Limb (tissue), 2 donors: ENCODE results near the gene TMEM81.
A peak's percentile ranks its signal among the peaks of the same experiment; 100 is the strongest.

ENCODE experiments used
- DNase-seq, 2 donors: peaks; one replicate each; pipeline ENCODE4 v3.0.0-alpha.2; 2016; ENCODE audit errors: extremely low spot score in 2 of 2

TMEM81 gene, protein sequence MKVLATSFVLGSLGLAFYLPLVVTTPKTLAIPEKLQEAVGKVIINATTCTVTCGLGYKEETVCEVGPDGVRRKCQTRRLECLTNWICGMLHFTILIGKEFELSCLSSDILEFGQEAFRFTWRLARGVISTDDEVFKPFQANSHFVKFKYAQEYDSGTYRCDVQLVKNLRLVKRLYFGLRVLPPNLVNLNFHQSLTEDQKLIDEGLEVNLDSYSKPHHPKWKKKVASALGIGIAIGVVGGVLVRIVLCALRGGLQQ

DNA sequence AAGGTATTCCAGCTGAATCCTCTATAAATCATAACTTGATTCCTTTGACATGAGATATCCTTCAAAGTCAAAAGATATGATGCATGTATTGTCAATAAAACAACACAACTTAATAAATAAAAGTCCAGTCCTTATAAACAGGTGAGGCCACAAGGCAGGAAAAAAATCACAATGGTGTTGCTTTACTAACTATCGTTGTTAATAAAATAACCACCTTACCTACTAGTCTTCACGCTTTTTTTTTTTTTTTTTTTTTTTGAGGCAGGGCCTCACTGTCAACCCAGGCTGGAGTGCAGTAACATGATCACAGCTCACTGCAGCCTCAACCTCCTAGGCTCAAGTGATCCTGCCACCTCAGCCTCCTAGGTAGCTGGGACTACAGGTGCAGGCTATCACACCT is at the start of gene TMEM81:
Gene TMEM81 (minus strand): TSS at position 101 of the 400 bp plus-strand sequence. CDS start 140 bp downstream, outside the sequence.
- DNase-seq: no peak

DNA sequence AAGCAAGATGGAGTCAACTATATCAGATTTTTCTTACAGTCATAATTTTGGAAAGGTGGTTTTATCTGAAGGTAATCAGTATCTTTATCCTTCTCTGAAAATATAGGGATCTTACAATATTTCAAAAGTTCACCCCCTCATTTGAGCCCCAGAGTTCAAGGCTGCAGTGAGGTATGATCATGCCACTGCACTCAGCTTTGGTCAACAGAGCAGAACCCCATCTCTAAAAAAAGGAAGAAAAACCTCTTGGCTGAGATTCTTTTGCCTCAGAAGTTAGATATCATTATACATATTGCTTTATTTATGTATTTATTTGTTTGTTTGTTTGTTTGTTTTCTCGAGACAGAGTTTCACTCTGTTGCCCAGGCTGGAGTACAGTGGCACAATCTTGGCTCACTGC is 49.0 kb upstream of the TMEM81 start:
- DNase-seq: no peak

DNA sequence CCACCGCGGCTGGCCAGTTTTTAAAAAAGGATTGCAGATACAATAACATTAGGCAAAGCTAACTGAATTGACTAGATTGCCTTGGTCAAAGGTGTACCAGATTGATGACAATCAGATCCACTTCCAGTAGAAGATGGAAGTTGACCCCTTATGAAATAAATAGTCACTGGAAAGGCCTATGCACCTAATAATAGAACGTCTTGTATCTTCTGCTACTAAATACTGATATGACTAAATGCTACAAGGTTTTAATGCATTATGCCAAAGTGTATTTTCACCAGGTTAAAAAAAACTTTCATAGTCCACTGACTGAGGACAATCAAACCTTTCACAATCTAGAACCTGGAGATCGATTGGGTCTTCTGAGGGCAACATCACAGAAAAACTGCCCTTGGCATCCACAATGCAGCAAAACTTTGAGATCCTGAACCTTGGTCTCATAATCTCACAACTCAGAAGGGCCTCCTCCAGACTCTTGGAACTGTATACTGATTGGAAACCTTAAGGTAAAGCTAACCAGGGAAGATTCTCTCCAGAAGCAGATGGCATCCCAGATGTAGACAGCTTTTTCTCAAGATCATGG is 45.3 kb upstream of the TMEM81 start:
- DNase-seq: no peak

DNA sequence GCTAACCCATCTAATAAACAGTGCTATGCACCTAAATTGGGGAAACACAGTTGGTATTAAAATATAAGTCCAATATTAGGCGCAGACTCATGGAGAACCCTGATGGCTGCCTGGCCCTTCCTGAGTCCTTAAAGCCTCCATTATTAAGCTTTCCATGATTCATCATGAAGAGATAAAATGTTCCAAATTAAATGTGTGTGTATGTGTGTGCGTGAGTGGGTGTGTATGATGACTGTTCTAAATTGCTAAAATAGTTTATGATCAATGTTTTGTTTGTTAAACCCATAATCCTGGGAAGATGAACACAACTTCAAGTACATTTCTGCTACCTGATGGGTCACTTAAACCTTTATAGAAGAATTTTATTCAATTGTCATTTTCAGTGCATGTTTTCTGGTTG is 43.8 kb upstream of the TMEM81 start:
- no peak for DNase-seq

DNA sequence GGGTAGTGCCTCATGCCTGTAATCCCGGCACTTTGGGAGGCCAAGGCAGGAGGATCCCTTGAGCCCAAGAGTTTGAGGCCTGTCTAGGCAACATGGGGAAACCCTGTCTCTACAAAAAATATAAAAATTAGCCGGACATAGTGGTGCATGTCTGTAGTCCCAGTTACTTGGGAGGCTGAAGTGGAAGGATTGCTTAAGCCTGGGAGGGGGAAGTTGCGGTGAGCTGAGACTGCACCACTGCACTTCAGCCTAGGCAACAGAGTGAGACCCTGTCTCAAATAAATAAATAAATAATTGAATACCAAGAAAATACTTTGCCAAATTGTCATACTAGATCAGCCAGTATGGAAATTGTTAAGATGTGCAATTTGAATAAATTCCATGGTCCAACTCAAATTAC is 43.4 kb upstream of the TMEM81 start:
- no peak for DNase-seq

DNA sequence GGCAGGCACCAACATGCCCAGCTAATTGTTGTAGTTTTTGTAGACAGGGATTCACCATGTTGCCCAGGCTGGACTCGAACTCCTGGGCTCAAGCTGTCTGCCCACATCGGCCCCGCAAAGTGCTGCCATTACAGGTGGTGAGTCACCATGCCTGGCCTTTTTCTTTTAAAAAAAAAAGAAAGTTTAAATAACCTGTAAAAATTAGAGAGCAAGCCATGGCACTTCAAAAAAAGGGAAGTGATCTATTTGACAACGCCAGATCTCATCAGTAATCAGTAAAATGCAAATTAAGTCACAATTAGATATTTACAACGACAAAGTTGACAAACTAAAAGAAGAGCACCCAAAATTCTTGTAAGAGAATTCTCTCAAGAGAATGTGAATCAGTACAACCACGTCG is 40.5 kb upstream of the TMEM81 start:
- no peak for DNase-seq

DNA sequence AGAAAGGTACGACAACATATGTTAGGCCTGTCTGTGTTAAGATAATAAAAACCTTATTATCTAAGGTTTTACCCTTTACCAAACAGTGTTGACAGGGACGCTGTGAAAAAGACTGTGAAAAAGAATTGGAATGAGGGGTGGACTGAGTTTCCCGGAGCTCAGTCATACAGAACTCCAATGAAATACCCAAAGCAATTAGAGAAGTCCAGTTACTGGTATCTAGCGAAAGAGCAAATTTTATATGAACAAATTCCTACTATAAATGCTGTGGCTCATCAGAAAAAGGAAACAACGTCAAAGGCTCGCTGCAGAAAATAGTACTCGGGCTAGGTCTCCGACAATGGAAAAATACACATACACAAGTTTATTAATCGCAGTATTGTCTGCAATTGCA is 38.2 kb upstream of the TMEM81 start:
- no peak for DNase-seq

DNA sequence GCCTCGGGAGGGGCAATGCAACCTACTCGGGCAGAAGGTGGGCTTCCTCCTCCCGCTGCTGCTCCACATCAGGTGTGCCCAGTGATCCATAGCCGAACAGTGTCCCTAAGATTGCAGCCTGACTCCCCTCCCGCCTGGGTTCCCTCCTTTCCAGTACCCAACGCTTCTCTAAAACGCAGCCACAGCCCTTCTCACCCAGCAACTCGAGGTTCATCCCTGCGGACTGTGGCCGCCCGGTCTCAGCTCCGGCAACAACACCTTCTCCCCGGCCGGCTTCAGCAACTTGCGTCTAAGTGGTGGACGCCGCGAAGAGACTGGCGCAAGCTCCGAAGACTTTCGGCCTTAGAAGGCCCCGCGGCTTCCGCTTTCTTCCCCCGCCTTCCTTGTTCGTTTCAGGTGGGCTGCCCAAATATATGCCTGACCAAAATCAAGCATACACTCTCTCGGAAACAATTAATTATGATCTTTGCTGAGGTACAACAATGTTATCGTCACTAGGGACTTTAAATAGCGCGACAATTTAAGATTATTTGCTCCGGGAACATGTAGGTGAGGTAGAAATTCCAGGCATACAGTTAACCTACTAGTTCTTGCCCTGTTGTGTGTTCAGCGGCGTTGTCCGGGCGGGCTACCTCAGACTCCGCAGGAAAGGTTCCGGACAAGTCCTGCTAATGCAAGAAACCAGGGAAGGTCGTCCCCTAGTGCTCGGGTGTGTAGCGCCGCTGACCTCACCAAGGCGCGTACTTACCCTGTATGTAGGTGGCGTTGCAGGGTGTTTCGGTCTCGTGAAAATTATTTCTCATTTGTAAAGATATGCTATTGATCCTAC is 37.6 kb upstream of the TMEM81 start, which contains the start of gene RBBP5:
Gene RBBP5 (minus strand): TSS at position 319 of the 829 bp plus-strand sequence. CDS start 105 bp downstream, at position 214.
- DNase-seq: peak; percentile 94 to 96

DNA sequence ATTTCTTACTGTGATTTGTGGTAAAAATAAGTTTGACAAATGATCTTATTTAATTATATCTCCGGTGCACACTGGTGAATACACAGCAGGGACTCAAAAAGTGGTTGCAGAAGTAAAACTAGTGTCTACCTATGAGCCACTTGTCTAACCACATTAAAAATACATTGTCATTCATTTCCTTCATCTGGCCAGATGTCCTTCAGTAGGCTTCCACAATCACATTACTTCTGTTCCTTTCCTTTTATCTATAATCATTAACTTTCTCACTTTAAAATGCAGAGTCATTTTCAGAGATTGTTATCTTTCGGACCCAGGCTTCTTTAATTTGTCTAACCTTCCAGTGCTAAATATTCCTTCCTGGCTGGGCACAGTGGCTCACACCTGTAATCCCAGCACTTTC is 34.5 kb upstream of the TMEM81 start:
- no peak for DNase-seq

DNA sequence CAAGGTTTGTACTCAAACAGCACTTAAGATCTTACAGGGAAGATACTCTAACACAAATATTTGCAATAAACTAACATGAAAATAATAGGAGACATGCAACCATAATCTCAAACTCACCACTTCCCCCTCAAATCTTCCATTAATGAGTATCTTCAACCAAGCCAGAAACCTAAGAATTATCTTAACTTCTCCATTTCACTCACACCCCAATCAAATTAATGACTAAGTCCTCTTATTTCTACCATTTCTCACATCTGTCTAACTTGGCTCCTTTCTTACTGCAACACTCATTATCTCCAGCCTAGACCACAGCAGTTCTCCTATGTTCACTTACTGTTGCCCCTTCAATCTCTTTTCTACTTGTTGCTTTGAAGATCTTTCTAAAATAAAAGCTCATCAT is 27.1 kb upstream of the TMEM81 start:
- no peak for DNase-seq

DNA sequence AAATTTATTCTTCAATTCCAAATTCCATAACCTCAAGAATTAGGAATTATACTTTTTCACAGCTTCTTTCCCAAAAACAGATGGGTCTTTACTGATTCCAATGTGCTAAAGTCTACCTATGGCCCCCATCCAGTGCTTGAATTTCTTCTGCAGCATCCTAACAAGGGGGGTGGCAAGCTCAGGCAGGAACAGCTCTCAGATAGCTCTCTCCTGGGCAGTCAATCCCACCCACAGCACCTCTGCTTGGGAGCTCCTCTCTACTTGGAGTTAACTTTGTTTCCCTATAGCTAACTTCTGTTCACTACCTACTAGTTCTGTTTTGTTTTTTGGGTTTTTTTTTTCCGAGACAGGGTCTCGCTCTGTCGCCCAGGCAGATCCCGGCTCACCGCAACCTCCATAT is 25.5 kb upstream of the TMEM81 start:
- DNase-seq: no peak

DNA sequence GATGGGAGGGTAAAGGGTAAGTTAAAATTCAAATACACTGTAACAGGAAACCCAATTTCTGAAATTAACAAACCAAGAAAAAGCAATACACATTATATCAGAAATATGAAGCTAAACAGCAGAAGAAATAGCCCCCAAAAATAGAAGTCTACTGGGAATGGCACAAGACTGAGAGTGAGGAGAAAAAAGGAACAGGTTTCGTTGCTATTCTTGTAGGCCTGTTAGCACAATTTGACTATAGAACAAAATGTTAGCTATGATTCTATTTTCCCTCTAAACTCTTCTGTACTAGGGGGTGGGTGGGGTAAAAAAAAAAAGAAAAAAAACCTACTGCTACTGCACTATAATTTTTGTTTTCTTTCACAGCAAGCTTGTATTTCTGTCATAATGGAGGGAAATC is 25.0 kb upstream of the TMEM81 start:
- DNase-seq: no peak

DNA sequence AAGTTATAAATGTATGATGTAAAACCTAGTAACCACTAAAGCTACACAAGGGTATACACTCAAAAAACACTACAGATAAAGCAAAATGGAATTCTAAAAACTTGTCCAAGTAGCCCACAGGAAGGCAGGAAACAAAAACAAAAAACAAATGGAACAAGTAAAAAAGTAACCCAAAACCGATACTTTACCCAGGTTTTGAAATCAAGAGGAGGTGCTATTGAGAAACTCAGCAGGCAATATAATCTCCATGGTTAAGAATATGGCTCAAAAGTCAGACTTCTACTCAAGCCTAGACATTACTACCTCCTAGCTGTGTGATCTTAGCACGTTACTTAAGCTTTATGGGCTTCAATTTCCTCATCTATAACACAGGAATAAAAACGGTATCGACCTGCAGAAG is 24.2 kb upstream of the TMEM81 start:
- no peak for DNase-seq

DNA sequence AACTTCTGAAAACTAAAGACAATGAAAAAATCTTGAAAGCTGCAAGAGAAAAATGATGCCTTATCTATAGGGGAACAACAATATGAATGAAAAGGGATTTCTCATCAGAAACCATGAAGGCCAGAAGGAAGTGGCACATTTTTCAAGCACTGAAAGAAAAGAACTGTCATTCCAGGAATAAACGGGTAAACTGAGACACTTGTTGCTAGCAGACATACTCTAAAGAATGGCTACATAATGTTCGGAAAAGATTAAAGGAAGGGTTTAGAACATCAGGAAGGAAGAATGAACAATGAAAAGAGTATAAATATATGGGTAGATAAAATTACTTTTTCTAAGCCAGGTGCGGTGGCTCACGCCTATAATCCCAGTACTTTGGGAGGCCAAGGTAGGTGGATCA is 23.1 kb upstream of the TMEM81 start:
- DNase-seq: no peak

DNA sequence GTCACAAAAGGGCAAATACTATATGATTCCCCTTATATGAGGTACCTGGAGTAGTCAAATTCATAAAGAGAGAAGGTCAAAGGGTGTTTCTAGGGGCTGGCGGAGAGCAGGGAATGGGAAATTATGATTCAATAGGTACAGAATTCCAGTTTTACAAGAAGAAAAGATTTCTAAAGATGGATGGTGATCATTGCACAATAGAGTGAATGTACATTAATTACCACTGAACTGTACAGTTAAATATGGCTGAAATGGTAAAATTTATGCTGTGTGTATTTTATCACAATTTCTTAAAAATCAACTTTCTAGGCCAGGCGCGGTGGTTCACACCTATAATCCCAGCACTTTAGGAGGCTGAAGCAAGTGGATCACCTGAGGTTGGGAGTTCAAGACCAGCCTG is 18.1 kb upstream of the TMEM81 start:
- DNase-seq: no peak

DNA sequence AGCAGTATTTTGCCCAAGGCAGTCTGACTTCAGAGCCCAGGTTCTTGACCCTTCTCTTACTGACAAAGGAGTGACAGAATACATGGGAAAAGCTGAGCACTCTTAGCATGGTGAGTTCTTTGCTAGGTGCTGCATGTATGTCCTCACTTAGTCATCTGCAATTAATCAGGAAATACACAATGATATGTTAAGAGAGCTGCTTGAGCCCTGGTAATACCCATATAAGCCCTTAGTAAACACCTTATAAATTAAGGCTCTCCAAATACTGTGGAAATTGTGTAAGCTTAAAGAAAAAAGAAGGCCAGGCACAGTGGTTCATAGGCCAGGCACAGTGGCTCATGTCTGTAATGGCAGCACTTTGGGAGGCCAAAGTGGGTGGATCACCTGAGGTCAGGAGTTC is 14.0 kb upstream of the TMEM81 start:
- no peak for DNase-seq

DNA sequence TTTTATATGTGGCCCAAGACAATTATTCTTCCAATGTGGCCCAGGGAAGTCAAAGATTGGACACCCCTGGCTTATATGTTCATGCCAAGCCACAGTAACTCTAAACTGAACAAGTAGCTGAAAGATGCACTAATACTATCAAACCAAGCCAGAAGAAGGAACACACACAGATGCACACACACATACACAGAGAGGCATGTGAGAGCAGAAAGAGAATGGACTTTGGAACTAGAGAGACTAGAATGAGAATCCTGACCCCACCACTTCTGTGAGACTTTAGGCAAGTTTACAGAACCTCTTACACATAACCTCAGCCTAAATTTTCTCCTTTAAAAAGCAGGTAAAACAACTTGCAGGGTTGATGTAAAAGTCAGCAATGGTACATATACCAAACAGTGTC is 11.2 kb upstream of the TMEM81 start:
- no peak for DNase-seq

DNA sequence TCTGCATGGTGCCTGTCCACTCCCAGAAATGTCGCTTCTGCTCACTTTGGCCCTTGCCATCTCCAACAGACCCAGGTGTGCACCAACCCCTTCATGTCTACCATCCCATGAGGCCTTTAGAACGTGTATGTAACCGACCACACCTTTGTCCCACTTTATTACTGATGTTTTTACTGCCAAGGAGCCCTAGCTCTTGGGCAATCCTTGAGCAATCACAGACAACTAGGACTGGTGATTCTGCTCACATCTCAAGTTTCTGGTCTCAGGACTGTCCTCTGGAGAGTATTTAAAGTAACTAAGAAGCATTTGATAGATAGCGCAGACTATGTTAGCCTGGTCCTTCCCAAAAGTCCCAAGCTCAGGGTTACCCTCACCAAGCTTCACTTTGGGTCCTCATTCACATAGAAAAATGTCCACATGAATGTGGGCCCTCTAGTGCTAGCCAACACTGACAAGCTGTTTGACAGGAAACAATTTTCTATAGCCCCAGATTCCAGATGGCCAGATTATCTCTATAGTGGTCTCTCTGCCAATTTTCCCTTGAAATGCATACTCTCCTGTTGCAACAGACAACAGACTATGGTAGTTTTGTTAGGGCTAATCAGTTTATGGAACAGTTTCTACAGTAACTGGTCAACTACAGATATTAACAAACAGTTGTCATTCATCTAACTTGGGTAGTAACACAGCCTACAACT is 6.9 kb upstream of the TMEM81 start:
- no peak for DNase-seq

DNA sequence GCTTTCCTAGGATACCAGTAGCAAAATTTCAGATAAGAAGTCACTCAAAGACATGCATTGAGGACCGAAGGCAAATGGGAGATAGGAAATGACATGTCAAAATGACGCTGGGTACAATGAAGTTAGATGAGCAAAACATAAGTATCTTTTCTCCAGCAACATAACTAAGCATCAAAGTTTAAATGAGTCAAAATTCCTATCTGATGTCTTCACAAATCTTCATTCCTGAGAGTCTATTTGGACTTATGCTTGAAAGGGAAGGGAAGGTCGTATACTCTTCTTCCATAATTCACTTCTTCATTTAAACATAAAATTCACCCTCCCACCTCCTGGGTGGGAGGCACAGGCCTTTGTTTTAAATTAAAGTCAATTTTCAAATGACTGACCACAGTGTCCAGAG is 4.1 kb upstream of the TMEM81 start:
- no peak for DNase-seq

DNA sequence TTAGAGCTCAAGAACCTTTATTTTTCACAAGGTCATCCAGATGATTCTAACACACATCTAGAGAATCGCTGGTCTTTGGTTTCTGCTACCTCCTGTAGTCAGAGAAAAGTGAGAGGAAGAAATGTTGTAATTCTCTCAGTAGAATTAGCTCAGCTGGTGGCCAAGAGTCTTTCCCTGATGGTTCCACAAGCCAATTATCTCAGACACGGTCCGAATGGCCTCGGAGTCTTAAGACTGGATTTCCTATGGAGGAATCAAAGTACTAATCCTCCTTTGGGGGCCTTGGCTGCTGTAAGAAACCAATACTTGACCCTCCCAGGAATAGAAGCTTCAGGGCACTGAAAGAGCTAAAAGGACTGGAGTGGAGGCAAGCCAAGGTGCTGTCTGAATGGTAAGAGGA is 1.8 kb downstream of the TMEM81 start:
- DNase-seq: no peak

DNA sequence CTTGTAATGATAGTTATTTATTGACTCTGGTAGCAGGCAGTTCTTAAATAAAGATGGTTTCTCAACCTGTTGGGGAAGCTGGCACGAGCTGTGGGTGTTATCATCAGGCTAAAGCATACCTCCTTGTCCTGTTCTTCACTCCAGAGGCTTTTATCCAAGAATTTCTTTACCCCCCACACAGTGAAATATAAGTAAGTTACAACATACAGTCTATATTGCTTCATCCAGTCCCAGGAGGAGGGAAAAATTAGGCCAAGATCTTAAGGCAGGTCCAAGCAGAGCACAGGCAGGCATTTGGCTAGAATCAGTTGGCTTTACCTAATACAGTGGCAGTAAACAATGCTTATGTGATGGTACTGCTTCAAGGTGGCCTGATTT is 6.3 kb downstream of the TMEM81 start:
- DNase-seq: no peak
